GM23248 (cell line): ENCODE results near the gene SGMS1.

Experiments
- EZH2 ChIP-seq: fragments of 200-600 bp; sonication (generic); IDR thresholded peaks from 2 replicates; pipeline ENCODE4 v1.6.1; 2018; ENCODE audit warnings: antibody characterized with exemption, mild to moderate bottlenecking; ENCODE audit not compliant: insufficient read depth, poor library complexity, severe bottlenecking
- EZH2phosphoT487 ChIP-seq: fragments of 200-600 bp; sonication (generic); IDR thresholded peaks from 2 replicates; pipeline ENCODE4 v1.6.1; 2018; ENCODE audit warnings: antibody characterized with exemption, moderate library complexity, mild to moderate bottlenecking, low read depth; ENCODE audit not compliant: insufficient read depth

- TF ChIP-seq EZH2phosphoT487 = no peak
- TF ChIP-seq EZH2 = no peak
Observed at GRCh38 chr10:50640238-50640637, 16.5 kb upstream of the SGMS1 start.
